Erythroblast (primary cell): ENCODE results near the gene GABRB1.

Experiments used
- GATA1 ChIP-seq: IDR thresholded peaks from 2 replicates; pipeline ENCODE4 v1.6.1; 2011; ENCODE audit warnings: low read depth, mild to moderate bottlenecking, control low read depth, low read length, moderate library complexity
- POLR2A ChIP-seq: IDR thresholded peaks from 2 replicates; pipeline ENCODE4 v1.6.1; 2011; ENCODE audit warnings: mild to moderate bottlenecking, low read length

- TF ChIP-seq POLR2A (no peak), GATA1 (no peak)
Measured at GRCh38 chr4:47068986-47069385, 37.6 kb downstream of the GABRB1 start.
